Activated CD8-positive, alpha-beta memory T cell treated with anti-CD3 and anti-CD28 coated beads, Interleukin-2, amount 50 U/mL, for 1 hour (primary cell): Measurements from ENCODE around the gene PRPF6.

Experiments used
- DNase-seq: peaks from one replicate; pipeline ENCODE4 v3.0.0-alpha.2; 2020; ENCODE audit errors: extremely low read depth

PRPF6 gene

DNA sequence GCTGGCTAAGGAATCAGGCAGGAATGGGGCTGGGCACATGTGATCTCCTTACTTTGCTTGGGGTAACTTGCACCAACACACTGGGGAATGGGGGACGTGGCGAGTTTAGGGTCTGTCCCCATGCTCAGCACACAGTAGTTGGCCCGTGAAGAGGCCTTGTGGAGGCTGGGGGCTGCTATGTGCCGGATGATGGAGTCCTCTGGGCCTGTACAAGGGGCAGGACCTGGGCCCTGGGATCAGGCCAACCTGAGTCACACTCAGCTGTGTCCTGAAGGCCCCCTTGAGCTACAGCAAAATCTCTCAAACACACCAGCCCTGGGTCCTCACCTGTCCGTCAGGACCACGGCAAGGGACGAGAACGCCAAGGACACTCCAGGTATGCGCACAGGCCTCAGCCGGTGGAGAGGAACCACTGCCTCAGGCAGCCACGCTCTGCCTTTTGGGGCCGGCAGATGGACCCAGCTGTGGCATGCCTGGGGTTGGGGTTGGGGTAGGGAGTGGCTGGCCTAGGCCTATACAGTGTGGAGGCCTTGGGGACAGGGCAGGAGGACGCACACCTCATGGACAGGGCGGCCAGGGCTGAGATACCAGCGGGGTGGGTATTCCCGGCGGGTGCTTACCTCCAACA lies 35.8 kb upstream of the PRPF6 start:
- no peak for DNase-seq

DNA sequence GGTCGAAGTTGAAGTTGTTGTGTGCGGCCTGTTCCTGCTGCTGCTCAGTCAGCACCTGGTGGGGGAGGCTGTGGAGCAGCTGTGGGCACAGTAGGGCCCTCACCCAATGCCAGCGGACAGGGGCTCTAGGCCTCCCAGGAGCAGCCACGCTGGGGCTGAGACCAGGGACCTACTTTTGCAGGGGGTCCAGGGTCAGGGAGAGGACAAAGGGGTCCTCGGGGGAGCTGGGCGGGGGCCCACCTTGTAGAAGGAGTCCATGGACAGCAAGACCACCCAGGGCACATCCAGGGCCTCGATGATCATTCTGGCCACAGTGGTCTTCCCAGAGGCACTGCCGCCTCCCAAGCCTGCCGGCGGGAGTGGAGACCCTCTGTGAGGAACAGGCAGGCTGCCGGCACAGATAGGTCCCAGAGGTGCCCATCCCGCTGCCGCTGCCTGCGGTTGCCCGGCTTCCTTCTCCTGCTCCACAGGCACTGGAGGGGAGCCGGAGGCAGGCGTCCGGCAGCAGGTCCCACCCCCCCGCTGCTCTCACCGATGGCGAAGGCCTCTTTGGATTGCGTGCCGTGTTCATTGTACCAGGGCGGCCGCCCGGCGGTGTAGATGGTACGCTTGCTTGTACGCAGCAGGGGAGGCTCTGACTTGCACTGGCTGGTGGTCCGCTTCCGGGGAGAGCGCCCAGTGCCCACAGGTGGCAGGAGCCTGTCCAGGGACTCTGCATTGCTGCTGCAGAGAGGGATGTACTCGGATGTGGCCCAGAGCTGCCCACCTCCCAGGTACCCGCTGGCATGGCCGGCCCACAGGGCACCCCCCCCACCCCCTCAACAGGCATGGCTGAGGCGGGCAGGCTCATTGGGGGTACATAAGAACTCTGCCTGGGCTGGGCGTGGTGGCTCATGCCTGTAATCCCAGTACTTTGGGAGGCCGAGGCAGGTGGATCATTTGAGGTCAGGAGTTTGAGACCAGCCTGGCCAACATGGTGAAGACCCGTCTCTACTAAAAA lies 34.7 kb upstream of the PRPF6 start:
- DNase-seq: no peak

DNA sequence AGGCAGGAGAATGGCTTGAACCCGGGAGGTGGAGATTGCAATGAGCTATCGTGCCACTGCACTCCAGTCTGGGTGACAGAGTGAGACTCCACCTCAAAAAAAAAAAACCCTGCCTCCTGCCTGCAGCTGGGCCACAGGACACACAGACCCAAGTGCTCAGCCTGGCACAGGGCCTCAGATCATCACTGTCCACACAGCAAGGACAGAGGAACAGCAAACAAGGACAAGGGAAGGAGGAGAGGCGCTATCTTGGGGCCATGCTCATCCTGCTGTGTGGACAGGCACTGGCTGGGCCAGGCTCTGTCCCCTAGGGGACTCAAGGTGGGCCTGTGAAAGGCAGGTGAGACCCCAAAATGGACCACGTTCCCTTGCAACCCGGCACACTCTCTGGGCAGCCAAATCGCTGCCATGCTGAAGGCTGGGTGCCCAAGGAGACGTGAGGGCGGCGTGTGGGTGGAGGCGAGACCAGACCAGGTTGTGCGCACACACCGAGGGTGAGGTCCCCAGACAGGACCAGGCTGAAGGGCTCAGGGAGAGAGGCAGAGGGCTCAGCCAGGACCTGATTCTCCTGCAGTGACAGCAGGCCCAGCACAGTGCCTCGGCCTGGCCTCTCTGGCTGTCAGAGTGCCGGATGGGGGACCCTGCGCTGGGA lies 33.8 kb upstream of the PRPF6 start:
- DNase-seq: no peak

DNA sequence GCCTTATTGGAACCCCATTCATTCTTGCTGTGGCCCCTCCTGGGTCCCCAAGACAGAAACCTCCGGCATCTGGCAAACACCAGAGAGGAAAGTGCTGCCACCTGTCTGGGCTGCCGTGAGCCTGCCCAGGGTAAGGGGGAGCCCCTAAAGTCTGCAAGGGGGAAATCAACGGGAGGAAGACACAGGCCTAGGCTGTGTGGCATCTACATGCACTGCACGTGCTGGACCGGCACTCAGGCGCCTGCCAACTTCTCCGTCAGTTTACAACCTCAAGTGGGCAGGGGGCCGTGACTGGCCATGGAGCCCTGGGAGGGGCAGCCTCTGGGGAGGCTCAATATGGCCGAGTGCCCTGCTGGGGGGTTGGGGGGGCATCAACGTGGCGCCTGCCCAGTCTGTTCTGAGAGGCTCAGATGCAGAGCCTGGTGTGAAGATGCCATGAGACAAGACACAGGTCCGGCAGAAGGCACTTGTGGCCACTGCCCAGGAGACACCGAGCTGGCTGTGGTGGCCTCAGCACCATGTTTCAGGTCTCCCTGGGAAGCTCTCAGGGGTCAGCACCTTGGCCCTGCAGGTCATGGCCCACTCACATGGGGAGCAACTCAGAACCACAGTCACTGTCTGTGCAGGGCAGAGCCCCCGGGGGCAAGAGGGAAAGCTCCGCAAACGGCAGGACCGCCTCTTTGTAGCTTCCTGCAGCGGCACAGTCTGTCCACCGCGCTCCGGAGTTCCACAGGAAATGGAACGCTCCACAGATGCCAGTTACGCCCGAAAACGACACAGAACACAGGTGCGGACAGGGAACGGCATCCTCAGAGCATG lies 33.1 kb upstream of the PRPF6 start:
- no peak for DNase-seq

DNA sequence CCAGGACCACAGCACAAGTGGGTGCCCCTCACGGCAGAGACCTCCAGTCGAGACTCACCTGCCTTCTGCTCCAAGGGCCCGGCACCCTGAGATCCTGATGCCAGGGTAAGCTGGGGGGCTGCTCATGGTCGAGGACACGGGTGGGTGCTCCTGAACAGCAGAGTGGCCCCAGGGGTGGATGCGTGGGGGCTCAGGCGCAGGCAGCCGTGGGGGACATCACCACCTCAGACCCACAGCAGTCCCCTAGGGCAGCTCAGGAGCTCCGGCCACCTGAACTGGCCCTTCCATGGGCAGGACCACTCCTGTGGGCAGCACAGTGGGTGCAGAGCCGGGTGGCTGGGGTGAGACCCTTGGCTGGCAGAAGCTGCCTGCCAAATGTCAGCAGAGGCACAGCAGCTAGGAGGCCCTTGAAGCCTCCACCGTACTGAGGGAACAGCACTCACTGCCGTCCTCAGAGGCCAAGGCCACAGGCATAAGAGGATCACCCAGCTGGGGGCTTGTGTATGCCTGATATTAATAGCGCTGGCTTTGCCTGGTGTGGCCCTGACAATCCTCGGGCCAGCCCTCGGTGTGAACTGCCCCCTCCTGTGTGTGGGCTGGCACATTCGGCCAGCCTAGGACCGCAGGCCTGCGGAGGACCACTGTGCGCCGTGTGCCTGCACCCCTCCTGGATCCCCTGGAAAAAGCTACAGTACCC lies 30.1 kb upstream of the PRPF6 start:
- DNase-seq: no peak

DNA sequence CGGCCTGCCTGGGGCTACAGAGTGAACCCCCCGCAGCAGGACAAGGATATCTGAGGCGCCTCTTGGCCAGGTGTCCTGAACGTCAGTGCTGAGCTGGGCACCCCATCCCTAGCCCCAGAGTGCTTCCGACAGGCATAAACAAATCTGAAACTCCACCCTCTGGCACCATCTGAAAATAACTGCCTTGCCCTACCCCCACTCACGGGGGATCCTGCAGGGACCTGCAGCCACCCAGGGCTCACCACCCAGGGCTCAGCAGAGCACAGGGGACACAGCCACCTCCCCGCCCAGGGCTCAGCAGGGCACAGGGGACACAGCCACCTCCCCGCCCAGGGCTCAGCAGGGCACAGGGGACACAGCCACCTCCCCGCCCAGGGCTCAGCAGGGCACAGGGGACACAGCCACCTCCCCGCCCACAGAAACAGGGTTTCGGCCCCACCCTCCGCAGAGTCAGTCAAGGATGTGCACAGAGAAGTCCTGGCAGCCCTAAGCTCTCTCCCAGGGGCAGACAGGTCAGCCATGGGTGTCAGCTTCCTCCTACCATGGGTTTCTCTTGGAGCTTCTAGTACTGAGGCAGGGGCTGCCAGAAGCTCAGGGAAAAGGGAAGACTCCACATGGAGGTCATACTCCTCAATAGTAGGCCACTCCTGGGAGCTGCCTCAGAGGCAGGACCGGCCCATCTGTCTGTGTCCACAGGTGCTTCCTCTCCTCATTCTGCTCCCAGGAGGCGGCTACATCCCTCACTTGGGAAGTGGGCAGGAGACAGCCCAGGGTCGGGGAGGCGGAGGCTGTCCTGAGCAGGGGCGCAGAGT lies 29.3 kb upstream of the PRPF6 start:
- no peak for DNase-seq

DNA sequence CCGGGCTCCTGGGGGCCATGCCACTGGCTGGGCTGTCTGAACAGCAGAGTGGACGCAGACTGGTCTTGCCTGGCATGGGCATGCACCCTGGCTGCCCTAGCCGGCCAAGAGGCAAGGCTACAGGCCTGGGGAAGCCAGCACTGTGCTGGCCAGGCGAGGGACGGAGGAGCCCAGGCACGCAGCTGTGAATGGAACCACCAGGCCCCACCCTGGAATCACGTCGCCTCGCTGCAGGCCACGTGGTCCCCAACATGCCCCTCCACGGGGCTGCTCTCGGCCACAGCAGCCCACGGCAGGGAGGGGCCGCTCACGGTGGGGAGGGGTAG lies 28.8 kb upstream of the PRPF6 start:
- DNase-seq: no peak

DNA sequence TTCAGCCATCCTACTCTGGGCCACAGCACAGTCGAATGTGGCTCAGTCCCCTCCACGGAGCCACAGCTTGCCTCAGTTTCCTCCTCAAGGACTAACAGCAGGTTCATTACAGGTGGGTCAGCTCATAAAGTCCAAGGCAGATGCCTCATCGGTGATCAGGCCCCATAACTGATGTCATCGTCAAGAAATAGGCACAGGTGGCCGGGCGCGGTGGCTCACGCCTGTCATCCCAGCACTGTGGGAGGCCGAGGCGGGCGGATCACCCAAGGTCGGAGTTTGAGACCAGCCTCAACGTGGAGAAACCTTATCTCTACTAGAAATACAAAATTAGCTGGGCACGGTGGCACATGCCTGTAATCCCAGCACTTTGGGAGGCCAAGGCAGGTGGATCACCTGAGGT lies 28.2 kb upstream of the PRPF6 start:
- DNase-seq: no peak

DNA sequence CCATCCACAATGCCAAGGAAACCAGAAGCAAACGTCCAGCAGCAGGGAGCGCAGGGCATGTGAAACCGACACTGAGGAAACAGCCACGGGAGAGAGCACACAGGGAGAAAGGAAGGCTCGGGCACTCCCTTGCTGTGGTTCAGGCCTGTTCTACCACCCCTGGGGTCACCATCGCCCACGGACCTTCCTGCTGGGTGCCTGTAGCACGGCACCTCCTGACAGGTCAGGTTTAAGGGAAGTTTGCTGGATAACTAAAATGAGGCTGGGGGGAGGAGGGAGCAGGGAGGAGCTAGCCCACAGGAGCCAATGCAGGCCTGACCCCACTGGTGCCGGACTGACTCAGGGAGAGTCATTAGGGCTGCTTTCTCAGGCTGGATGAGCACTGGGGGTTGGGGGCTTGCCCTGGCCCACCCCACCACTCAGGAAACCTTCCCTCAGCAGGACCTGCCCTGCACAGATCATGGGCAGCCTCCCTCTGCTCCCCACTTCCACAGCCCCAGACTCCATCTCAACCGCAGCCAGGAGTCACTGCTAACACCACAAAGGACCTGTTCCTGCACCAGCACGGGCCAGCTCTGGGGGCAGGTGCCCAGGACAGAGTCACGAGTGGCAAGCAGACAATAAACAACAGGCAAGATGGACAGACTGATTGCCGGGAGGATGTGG lies 27.0 kb upstream of the PRPF6 start:
- no peak for DNase-seq

DNA sequence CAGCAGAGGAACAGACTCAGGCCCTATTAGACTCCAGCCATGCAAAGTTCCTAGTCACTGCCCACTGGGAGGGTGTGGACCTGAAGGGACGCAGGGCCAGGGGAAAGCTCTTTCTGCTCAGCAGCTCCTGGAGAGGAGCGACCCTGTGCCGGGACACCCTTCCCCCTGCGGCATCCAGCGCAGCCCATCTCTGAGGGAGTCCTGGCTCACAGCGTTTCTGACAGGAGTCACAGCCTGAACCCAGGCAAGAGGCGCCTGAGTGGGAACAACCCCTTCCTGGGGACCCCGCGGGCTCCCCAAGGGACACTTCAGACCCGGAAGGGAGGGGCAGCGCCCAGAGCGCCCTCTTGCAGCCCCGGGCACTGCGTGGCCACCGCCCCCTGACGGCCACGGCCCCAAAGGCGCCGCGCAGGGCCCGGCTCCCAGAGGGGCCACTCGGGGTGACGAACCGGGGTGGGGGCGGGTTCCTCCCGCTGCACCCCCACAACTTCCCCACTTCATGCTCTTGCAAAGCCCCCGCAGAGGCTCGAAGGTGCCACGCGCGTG lies 25.6 kb upstream of the PRPF6 start:
- no peak for DNase-seq

DNA sequence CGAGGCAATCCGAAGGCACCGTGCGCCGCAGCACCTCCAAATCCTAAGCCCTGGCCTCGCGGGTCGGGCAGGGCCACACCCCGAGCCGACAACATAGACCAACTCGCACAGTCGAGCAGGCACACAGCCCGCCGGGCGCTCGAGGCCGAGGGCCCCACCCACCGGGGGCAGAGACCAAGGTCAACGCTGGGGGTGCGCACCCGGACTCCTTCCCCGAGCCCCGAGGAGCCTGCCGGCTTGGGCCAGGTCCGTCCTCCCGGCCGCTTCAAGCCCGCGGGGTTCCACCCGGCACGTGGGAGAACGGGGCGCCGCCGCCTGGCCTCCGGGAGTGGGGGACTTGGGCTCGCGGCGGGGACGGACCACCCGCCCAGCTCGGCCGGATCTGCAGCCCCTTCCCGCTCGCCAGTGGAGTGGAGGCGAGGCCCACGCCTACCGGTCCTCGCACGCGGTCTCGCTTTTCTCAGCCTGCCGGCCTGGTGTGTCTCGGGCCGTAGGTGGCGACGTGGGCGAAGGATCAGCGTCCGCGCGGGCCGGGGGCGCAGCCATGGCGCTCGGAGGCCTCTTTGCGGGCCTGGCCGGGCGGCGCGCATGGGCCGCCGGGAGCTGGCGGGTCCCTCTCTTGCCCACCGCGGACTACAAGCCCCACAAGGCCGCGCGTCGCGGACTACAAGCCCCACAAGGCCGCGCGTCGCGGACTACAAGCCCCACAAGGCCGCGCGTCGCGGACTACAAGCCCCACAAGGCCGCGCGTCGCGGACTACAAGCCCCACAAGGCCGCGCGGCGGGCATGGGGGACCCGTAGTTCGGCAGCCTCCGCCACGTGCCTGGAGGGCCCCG lies 24.9 kb upstream of the PRPF6 start, which contains the start of gene UCKL1:
Gene UCKL1 (minus strand): TSS at position 590 of the 837 bp plus-strand sequence. CDS start 44 bp downstream, at position 546.
- peak; percentile 59 for DNase-seq

DNA sequence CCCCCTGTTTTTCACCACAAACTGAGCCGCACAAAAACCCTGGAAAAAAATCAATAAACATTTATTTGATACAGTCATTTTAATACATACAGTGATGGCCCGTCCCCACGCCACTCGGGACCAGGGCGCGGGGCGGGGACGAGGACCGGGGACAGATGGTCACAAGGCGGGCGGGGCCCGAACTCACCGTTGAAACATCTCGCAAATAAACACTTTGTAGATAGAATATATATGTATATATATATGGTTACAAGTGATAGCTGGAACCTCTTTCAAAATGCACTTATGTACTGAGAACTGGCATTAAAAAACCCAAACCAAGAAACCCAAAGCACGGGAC lies 24.3 kb upstream of the PRPF6 start:
- DNase-seq: no peak

DNA sequence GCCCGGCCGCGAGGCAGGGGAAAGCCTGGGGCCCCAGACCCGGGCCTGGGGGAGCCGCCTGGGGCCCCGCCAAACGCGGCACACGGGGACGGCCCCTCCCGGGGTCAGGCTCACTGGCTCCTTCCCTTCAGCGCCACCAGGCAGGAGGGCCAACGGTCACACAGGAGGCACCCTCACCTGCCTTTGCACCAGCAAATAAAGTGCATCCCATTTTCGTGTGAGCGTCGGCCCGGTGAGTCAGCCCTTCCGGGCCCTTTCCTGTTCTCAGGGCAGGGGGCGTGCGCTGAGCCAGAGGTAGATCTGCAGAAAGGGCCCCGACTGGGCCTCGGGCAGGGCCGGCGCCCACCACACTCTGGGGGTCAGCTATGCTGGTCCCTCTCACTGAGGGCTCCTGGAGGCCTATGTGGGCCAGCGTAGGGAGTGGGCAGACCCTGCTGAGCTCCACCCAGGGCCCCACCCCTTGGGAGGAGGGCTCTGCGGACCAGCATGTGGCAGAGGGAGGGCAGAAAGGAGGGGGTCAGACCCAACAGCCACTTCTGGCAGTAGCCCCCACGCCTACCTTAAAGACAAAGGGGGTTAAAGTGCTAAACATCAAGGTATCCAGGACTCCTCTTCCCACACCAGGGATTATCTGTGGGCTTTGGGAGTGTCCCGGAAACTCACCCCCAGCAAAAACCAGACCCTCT lies 23.8 kb upstream of the PRPF6 start:
- no peak for DNase-seq

DNA sequence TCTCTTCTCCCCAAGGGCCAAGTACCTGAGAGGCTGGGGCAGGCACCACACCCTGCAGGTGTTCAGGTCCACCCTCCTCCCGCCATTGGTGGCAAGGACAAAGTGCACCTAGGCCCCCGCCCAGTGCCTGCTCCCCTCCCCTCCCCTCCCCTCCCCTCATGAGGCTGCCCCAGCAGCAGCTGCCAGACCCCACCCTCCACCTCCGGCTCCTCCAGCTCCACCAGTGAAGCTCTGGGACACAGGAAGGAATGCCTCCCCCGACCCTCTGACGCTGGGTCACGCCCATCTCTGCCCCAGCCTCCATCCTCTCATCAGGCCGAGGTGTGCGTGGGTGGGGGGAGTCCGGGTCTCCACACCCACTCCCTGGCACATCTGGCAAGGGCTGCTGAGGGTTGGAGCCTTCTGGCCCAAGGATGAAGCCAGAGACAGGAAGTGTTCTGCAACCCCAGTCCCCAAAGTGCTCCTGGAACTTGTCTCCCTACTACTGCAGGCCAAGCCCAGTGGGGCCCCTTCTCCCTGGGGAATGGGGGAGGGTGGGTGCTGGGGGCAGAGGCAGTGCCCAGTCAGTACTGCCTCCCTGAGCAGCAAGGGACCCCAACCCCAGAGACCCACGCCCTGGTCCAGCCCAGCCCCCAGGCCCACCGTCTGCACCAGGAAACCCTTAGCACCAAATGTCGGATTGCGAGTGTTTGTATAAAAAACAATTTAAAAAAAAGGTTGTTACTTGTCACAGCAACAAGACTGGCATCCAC lies 23.1 kb upstream of the PRPF6 start:
- no peak for DNase-seq

DNA sequence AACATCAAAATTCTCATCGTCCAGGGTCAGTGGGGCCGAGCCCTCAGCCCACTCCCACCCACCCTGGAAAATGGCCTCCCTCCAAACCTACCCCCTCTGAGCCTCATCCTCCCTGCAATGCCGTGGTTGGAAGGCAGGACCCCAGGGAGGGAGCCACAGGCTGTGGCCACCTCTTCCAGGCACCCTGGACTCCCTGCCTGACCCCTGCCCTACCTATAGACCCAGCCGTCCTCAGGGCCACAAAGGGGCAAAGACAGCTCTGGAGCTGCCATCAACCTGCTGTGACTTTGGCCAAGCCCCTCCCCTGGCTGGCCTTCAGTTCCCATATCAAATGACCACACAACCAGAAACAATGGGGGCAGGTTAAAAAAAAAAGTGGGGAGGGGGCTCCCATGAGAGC lies 22.5 kb upstream of the PRPF6 start:
- DNase-seq: no peak

DNA sequence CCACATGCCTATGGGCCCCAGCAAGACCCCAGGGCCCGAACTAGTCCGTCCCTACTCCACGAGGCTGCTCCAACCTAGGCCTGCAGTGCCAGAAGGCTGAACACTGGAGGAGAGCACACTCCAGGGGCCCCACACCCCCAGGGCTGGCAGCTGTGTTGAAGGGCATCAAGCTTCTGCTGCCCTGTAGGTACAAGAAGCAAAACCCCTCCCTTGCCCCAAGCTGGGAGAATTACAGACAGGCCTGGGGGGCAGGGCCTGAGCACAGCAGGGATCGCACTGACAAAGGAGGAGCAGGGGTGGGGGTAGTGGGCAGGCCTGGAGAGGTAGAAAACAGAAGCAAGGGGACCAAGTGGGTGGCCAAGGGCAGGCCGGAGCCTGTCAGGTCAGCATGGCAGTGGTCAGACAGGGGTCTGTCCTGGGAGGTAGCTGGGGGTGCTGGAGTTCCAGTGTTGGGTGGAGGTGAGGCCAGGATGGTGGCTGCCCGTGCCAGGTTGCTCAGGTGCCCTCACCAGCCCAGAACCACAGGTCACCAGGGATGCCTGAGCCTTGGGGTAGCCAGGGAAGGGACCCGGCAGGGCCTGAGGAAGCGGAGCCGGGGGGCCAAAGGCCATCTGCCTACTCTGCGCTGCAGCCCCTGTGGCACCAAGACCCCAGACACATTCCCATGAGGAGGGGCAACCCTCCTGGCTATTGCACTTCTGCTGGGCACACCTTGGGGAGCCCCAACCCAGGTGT lies 21.8 kb upstream of the PRPF6 start:
- no peak for DNase-seq

DNA sequence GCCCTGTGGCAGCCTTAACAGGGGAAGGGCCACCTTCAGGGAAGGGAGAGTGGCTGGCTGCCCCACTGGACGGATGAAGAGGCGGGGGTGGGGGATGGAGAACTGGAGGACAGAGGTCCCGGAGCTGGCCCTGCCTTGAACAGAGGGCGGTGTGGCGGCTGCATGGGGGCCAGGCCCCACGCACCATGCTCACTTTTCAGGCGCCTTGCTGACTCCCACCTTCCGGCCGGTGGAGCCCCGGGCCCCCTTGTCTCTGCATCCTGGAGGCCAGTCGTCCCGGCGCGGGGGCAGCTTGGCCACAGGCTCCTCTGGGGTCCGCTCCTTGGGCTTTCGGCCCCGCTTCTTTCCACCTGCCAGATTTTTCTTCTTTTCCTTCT lies 21.2 kb upstream of the PRPF6 start:
- no peak for DNase-seq
